C4-2B (cell line): ENCODE data around the gene CCDC97.

Source experiments
- H3K27ac ChIP-seq: fragments of 450-650 bp; 2 replicates; pipeline ENCODE4 v1.5.1; 2017
- CTCF ChIP-seq: fragments of 450-650 bp; conservative IDR thresholded peaks from 2 replicates; pipeline ENCODE4 v1.5.1; 2017; ENCODE audit warnings: mild to moderate bottlenecking
- ZFX ChIP-seq: fragments of 450-650 bp; IDR thresholded peaks from 2 replicates; pipeline ENCODE4 v1.6.1; 2017

CCDC97 gene

GRCh38 chr19:41310033-41310831 lies at the start of gene CCDC97:
Gene CCDC97, plus strand, starts transcription at chr19:41310172. Its CDS starts 139 bp downstream, at chr19:41310311.
- peak within 1 kb of the TSS; percentile 87 for H3K27ac ChIP-seq
- TF ChIP-seq CTCF = no peak
- TF ChIP-seq ZFX = peak; percentile 70; the same call in 1 of the 2 replicates

GRCh38 chr19:41261474-41262190 lies 48.3 kb upstream of the CCDC97 start:
- TF ChIP-seq ZFX (no peak), CTCF (no peak)
- peak overlapping the region; percentile 87; the same call in 1 of the 2 replicates for H3K27ac ChIP-seq

GRCh38 chr19:41263042-41263849 lies 46.7 kb upstream of the CCDC97 start:
- H3K27ac ChIP-seq = peak overlapping the region; percentile 87
- TF ChIP-seq ZFX = no peak
- TF ChIP-seq CTCF = no peak

GRCh38 chr19:41263850-41264580 lies 46.0 kb upstream of the CCDC97 start, which contains the start of gene HNRNPUL1:
Gene HNRNPUL1, plus strand, starts transcription at chr19:41264372. Its CDS starts 132 bp downstream, at chr19:41264504.
- TF ChIP-seq ZFX (peak; percentile 96), CTCF (peak; percentile 15)
- peak within 1 kb of the TSS; percentile 100 for H3K27ac ChIP-seq

GRCh38 chr19:41264581-41265394 lies 45.2 kb upstream of the CCDC97 start:
- TF ChIP-seq ZFX (peak; percentile 86), CTCF (no peak)

More at GRCh38 chr19:41264581-41265394, 45.2 kb upstream of the CCDC97 start:
- peak overlapping the region; percentile 100 for H3K27ac ChIP-seq
